ENCODE data around the gene IRX2. TPM values are rescaled to one million over a fixed set of nuclear protein-coding genes. Genes with fewer than 3 reads are reported as not detected.

IRX2 gene
- total RNA-seq, 4 donors from 2014 or later: not detected

- Histone ChIP-seq H3K36me3 (no peaks in the 10 kb centered on the region), H3K4me1 (no peaks in the 10 kb centered on the region), H3K9me3 (no peaks in the 10 kb centered on the region), H3K27me3 (no peaks in the 10 kb centered on the region), H3K27ac (no peak overlapping the region), H3K4me3 (no peak overlapping the region)
- DNase-seq: no peak
- TF ChIP-seq, protein P1, sequence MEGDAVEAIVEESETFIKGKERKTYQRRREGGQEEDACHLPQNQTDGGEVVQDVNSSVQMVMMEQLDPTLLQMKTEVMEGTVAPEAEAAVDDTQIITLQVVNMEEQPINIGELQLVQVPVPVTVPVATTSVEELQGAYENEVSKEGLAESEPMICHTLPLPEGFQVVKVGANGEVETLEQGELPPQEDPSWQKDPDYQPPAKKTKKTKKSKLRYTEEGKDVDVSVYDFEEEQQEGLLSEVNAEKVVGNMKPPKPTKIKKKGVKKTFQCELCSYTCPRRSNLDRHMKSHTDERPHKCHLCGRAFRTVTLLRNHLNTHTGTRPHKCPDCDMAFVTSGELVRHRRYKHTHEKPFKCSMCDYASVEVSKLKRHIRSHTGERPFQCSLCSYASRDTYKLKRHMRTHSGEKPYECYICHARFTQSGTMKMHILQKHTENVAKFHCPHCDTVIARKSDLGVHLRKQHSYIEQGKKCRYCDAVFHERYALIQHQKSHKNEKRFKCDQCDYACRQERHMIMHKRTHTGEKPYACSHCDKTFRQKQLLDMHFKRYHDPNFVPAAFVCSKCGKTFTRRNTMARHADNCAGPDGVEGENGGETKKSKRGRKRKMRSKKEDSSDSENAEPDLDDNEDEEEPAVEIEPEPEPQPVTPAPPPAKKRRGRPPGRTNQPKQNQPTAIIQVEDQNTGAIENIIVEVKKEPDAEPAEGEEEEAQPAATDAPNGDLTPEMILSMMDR (IDR thresholded peaks at IDR 0.05): no peak
- TF ChIP-seq POLR2A (IDR thresholded peaks at IDR 0.05): no peak
These were observed 50.6 kb downstream of the IRX2 start for GRCh38 chr5:2700876-2701275.

DNA sequence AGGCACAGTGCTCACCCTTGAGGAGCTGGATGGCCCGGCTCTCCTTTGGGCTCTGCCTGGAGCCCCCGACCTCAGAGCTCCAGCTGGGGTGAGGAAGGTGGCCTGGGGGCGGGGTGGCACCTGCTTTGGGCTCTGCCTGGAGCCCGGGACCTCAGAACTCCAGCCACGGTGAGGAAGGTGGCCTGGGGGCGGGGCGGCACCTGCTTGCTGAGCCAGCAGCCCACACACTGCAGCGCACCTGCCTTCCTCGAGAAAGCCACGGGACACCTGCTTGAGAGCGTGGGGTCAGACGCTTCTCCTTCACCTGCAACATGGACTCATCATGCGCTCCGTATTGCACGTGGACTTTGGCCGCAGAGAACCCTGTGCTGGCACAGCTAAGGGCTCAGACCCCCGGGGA is 51.8 kb downstream of the IRX2 start:
- H3K27ac ChIP-seq: no peak overlapping the region
- no peaks in the 10 kb centered on the region for H3K36me3 ChIP-seq
- DNase-seq: no peak
- H3K4me1 ChIP-seq: no peaks in the 10 kb centered on the region
- H3K9me3 ChIP-seq: no peaks in the 10 kb centered on the region
- H3K27me3 ChIP-seq: no peaks in the 10 kb centered on the region
- TF ChIP-seq, protein P1 (IDR thresholded peaks at IDR 0.05): no peak
- no peak for TF ChIP-seq POLR2A (IDR thresholded peaks at IDR 0.05)
- no peak overlapping the region for H3K4me3 ChIP-seq

GRCh38 chr5:2699231-2699630 is 52.2 kb downstream of the IRX2 start:
- DNase-seq: no peak
- no peak overlapping the region for H3K4me3 ChIP-seq
- no peak overlapping the region for H3K27ac ChIP-seq
- H3K4me1 ChIP-seq: no peaks in the 10 kb centered on the region
- no peaks in the 10 kb centered on the region for H3K27me3 ChIP-seq
- no peaks in the 10 kb centered on the region for H3K9me3 ChIP-seq
- TF ChIP-seq, protein P1 (IDR thresholded peaks at IDR 0.05): no peak
- no peak for TF ChIP-seq POLR2A (IDR thresholded peaks at IDR 0.05)
- H3K36me3 ChIP-seq: no peaks in the 10 kb centered on the region

DNA sequence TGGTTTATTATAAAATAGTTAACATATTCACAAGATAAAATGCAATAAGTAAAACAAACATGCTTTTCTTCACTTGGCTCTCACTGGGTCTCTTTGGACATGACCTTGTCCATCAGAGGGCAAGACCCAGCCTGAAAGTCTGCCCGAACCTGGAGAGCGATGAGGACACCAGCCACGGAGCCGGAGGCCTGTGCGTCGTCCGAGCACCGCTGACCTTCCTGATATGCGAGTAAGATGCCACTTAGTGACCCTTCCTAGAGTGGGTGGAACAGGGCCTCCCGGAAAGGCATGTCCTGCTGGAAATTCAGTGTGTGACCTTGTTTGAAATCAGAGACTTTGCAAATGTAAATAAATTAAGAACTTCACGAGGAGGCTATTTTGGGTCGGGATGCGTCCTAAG is 52.9 kb downstream of the IRX2 start:
- Histone ChIP-seq H3K27ac (no peak overlapping the region), H3K27me3 (no peaks in the 10 kb centered on the region), H3K9me3 (no peaks in the 10 kb centered on the region), H3K4me3 (no peak overlapping the region), H3K4me1 (no peaks in the 10 kb centered on the region), H3K36me3 (no peaks in the 10 kb centered on the region)
- no peak for DNase-seq
- TF ChIP-seq POLR2A (IDR thresholded peaks at IDR 0.05): no peak
- TF ChIP-seq, protein P1 (IDR thresholded peaks at IDR 0.05): no peak

GRCh38 chr5:2697446-2698200 is 53.9 kb downstream of the IRX2 start:
- Histone ChIP-seq H3K4me3 (no peak overlapping the region), H3K36me3 (no peaks in the 10 kb centered on the region), H3K4me1 (no peaks in the 10 kb centered on the region), H3K27ac (no peak overlapping the region), H3K27me3 (no peaks in the 10 kb centered on the region), H3K9me3 (no peaks in the 10 kb centered on the region)
- DNase-seq: no peak
- TF ChIP-seq, protein P1 (IDR thresholded peaks at IDR 0.05): no peak
- TF ChIP-seq POLR2A (IDR thresholded peaks at IDR 0.05): no peak
